Hematopoietic multipotent progenitor cell (in vitro differentiated cells): Measurements from ENCODE around the gene POLG2. TPM values are rescaled to one million over a fixed set of nuclear protein-coding genes. Genes with fewer than 3 reads are reported as not detected.
"Not testable (repeated sequence)": the region's sequence is repeated elsewhere in the genome, so short reads cannot be mapped to it uniquely, and the experiment has no call there.

Experiments
- DNase-seq, 3 donors: peaks; one replicate each; pipeline ENCODE4 v3.0.0-alpha.2; 2011 to 2015; ENCODE audit warnings: low read depth in 2 of 3, low spot score in 2 of 3
- total RNA-seq: library from RNA; depleted of rRNA; stranded (reverse); fragments of >200 nt; gene quantifications from one replicate; pipeline ENCODE4 v1.2.3, GENCODE V29; 2012

POLG2 gene
- total RNA-seq, 1 donor = 16.7 TPM

DNA sequence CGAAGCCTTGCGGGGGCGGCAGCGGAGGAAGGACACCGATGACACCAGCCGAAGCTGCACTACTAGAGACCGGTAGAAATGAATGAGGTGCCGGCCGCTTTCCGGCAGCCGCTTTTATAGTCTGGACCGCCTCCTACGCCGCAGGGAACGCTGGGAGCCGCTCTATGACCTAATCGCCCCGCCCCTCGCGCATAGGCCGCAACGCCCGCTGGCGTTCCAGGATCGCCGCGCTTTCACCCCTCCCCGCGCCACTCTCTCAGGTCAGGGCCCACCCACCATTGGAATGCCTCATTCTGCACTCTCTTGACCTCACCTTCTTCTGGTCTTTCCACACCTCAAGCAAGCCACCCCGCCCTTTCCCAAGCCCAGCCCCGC is 9.3 kb upstream of the POLG2 start, which contains the start of gene DDX5:
Gene DDX5 (minus strand): TSS at position 89 of the 375 bp plus-strand sequence. CDS start 170 bp downstream, outside the sequence.
- DNase-seq = peak; percentile 95 to 98 (median 97)

DNA sequence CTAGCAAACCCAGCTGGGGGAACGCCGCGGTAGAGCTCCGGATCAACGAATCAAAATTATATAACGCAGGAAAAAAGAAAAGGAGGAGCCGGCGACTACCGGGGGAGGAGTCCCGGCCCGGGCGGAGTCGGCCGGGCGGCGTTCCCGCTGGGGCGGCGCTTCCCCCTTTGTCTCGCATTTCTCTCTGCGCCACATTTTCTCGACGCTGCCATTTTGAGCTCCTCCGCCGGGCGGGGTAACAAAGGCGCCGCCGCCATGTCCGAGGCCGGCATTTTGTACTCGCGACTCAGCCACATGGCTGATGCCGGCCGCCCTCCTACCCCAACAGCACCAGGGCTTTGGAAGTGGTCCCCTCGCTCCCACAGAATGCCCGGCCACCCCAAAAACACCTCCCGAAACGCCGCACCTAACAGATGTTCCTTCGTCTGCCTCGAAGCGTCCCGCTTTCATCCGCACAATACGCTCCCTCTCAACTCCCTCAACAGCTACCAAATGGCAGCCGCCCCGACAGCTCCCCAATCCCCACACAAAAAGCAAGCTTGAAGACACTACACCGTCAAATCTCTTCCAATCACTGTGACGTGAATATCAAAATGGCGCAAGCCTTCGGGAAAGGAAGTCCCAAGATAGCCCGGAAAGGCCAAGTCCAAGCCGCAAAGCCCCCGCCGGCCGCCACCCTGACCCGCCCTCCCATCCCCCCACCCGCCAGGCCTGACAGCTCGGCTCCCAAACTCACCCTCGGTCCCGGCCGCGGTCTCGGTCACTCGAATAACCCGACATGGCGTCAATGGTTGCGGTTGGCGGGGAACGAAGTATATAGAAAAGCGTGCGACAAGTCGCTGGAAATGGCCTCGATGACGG is 8.7 kb upstream of the POLG2 start:
- DNase-seq = peak; percentile 73 to 92 (median 86)

DNA sequence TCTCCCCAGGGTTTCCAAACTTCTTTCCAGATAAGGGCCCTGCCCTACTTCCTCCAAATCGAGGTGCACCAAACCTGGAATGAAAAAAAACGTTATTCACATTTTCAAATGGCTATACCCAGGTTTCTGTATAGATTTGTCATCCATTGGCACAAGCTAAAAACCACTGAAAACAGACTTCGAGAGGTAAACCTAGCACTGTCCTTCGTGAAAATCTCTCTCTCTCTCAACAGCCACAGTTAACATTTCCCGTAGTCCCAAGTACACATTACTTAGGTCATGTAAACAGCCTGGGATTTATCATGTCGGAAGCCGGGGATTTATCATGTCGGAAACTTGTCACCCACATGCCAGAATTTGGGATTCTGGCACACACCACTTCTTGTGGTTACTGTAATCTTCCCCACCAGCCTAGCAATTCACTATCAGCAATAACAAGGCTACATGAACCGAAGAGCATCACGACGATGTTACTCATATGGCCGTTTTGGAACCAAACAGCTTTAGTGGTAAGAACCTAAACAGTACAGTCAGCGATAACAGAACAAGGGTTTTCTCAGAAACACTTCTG is 8.0 kb upstream of the POLG2 start:
- DNase-seq = no peak

DNA sequence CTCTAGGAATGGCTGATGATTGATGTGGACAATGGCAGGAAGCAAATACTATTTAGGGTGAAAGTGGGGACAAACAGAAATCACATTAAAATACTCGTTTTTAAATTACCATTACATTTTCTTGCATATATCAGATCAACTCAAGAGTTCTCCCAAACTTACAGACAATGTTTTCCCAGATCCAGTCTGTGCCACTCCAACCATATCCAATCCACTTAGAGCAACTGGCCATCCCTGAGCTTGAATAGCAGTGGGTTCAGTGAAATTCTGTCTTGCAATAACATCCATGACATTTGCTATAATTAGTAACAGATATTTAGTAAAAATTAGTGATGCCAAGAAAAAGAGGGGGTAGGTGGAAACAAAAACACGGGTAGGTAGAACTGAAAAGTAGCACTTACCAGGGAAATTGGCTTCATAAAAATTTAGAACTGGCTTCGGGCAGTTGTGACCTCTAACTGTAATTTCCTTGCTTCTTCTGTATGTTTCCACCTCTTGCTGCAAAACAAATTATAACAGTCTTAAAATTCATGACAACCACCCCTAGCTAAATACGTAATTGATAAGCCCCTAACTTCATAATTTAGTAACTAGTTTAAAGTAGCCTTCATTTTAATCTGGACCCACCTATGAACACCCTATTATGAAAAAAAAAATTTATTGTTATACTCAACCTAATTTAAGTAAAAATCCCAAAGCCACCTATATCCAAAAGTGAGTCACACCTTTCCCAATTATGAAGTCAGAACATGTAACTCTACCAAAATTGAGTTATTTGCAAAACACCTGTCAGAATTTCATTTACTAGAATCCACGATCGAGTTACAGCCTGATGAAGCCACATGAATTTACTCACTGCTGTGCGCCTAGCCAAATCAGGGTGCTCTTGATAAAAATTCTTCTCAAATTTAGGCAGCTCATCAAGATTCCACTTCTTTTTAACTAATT is 7.2 kb upstream of the POLG2 start:
- peak in 1 of 3 donors; percentile 6 for DNase-seq

DNA sequence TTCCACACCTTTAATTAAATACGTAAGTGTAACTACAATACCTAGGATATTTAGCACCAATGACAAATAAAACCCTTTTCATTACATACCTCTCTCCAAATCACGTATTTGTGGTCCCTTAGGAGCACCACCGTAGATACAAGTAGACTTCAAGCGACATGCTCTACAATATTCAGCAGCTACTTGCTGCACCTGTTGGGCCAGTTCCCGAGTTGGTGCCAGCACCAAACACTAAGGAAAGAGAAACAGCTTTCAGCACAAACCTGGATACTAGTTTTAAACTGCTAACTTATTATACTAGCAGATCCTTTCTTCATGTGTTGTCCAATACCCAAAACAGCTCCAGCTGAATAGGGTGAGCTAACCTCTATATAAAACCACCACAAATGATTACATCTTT is 6.5 kb upstream of the POLG2 start:
- DNase-seq = no peak

DNA sequence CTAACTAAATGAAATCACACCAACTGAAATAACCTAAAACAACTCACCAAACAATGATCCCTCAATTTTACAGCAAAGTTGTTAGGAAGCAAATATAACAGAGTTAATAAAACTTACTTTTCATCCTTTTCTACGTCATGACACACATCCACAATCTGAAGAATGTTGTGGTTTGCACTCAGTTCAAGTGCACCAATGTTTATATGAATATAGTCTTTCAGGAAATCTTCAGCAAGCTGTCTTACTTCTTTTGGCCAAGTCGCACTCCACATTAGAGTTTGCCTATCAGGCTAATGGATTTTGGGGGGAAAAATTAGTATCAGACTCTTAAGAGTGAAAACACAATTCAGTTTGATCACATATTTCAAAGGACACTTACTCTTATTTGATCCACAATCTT is 6.0 kb upstream of the POLG2 start:
- DNase-seq = no peak

DNA sequence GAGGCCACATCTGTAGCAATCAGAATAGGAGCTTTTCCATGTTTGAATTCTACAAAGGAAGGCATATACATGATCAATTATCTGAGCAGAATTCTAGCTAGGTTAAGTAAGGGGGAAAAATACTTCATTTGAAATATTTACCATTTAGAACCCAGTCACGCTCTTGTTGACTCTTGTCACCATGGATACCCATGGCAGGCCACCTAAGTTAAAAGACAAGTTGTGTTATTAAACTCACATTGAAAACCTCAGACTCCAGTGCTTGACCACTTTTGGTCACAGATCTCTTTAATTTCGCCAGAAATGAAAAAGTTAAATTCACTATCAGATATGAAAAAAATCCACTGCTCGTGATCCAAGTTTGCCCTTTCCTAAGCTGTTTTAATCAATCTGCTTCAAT is 5.2 kb upstream of the POLG2 start:
- no peak for DNase-seq

DNA sequence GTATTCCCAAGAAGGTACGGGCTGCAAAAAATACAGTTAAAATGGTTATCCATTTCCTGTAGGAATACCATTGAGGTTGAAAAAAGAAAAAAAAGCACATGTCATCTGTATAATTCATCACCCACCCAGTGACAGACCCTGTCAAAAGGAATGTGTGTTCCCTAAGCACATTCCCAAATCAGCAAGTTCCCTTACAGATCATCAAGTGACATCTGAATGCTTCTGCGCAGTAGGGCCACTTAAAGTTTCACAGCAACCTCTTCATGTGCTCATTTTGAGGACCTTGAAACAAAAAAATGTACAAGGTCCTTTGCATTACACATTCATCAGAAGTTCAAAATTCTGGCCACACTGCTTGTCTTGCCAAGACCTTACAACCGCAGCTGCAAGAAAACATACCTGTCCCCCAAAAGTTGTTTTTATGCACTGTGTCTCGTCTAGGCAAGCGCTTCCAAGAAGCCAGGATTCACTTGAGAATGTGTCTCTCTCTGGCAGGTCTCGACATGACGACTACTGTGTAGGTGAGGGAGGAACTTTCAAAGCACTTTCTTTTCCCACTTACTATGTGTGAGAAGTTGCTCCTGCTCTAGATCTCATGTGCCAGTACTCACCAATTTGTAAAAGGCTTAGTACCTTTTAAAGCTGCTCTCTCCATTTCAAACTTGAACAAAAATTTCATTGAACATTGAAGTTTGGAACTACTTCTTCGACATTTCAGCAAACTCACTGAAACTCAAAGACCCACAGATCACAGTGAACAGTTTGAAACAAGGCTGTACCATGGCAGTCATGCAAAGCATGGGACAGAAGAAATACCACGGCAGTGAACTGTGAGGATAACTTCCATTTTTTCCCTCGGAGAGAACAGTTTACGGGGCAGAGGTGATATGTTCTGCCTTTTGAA is 4.3 kb upstream of the POLG2 start:
- peak in 1 of 3 donors; percentile 25 for DNase-seq

DNA sequence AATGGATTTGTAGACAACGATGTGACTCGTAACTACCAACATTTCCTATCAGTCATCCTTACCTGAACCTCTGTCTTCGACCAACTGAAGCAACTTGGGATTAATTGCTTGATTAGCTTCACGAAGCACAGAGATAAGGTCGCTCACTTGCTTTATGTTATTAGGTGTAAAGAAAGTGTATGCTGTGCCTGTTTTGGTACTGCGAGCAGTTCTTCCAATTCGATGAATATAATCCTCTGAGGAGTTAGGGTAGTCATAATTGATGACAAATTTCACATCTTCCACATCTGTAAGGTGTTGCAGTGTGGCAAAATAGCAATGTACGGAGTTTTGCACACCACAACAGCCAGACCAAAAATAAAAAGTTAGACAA is 3.6 kb upstream of the POLG2 start:
- DNase-seq = peak in 1 of 3 donors; percentile 32

DNA sequence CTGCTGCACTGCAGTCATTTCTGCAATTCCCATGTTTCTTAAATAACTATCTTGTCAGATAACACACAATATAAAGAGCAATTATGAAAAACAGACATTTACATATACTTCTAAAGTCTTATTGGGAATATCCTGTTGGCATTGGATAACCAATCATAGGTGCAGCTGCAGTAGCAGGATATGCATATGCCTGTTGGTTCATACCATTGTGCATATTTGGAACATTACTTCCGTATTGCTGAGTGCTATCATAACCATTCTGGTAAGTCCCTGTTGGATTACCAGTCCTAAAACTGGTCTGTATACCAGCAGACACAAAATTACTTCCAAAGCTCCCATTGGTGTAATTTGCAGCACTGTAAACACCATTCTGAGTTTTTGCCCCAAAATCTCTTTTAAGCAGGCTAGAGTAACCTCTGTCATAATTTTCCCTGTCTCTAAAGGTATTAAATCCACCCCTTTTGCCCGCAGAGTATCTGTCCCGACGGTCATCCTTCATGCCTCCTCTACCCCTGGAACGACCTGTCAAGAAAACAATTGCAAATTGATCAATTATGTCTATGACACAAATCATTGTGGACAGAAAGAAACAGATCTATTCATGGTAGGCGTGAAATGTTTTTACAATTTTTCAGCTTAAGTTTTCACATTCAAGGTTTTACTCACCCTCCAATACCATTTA is 3.1 kb upstream of the POLG2 start:
- DNase-seq = peak in 1 of 3 donors; percentile 42

DNA sequence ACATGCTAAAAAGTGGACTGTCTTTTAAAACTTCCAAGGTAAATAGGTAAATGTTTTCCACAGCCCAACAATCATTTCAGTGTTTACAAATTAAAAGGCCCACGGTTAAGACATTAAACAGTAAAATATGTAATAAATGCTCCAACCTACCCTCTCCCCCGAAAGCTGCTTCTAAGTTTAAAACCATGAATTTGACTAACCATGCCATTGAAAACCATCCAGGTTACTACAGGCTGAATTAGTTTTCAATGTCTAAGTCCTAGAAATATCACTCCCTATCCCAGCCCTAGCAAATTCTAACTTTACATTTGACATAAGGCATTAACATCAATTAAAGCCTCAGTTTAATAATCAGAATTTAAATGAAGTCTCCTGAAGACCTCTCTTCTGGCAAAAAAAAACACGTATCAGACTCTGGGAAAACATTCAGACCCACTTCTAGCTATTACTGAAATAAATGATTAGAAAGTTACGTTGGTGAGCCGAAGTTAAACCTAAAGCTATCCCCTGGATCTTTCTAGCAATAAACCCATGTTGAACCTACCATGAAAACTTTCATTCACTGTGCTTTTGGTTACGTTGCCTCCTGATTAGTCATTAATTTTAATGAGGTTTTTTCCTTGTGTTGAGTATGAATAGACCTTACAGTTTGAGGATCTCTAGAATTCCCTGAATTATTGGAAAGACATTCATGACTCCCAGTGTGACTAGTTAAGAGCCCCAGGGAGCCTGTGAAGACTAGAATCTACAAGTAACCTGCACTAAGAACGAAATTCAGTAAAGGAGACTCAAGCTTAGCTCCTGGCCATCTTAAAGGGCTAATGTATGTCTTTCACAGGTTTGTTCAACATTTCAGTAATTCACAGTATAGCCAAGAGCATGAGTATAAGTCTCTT is 1.7 kb upstream of the POLG2 start:
- peak in 1 of 3 donors; percentile 63 for DNase-seq

DNA sequence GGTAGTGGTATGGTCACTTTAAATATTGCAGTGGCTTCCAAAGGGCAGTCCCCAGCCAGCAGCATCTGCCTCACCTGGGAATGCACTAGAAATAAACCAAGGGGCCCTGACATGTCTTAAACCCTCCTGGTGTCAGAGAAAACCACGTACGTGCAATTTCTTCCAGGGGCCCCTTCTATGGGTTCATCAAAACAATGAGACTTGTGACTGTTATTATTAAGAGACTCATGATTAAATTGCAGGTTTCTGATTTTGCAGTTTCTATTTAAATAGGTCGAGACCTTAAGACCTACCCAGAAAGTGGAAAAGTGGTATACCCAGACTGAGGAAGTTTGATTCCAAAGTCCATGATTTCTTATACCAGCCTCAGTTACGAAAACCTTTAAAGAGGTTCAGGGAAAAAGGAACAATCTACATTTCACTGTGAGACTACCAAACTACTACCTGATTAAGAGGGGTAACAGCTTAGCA is 746 bp upstream of the POLG2 start:
- DNase-seq = no peak

DNA sequence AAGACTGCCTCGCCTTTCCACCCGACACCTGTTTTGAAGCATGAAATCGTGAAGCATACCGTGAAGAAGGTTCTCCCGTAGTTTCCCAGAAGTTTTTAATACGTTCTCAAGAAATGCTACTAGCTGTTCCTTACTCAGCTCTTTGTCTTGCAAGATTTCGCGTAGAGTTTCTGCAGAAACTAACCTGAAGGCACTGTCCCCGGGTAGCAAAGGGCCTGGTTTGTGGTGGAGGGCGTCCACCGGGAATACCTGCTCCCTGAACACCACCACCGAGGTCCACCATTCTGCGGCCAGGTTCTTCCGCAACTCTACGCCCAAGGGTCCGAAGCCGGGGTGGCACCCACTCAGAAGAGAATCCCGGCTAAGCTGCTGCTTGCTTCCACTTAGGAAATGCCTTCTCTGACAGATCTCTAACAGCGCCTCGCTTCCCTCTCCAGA is 487 bp downstream of the POLG2 start:
- DNase-seq = no peak

DNA sequence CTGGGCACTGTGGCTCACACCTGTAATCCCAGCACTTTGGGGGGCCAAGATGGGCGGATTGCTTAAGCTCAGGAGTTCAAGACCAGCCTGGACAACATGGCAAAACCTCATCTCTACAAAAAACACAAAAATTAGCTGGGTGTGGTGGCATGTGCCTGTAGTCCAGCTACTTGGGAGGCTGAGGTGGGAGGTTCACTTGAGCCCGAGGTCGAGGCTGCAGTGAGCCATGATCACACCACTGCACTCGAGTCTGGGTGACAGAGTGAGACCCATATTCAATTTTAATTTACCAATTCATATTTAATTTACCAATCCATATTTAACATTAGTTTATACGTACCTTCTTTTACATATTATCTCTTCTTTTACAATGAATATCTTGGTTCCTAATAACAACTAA is 1.6 kb downstream of the POLG2 start:
- not testable (repeated sequence) for DNase-seq

DNA sequence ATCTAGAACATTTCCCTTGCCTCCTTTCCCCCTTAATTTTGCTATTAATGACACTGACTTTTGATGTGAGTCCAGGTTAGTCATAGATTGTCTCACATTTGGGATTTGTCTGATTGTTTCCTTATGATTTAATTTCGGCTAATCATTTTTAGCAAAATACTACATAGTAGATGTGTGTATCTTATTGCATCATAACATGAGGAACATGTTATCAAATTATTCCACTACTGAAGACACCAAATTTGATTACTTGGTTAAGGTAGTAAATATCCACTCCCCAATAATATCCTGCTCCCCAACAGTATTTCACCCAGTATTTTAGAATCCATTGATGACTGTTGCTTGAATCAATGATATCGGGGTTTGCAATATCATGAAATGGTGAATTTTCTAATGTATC is 2.7 kb downstream of the POLG2 start:
- no peak for DNase-seq

DNA sequence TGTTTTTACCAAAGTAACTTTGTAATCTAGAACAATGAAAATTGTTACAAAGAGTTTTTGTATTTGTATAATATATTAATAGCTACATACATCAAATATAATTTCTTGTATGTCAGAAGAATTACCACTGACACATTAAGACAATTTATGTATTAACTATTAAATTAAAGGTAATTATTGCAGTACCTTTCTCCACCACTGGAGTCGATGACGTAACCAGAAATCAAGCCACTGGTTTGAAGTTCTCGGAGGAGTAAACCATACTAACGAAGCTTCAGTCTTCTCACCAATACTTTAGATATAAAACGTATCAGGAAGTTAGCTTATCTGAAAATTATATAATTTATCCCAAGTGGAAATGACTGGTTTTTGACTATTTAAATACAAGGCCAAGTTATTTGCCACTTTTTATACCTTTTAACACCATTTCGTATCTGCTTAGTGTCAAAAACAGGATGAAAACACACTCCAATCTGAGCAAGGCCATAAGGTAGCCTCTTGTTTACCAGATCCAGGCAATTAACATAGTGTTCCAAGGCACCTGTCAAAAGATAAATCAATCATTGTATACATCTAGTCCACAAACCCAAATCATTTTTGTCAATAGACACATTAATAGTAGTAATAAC is 4.3 kb downstream of the POLG2 start:
- peak in 2 of 3 donors; percentile 39 to 63 for DNase-seq

DNA sequence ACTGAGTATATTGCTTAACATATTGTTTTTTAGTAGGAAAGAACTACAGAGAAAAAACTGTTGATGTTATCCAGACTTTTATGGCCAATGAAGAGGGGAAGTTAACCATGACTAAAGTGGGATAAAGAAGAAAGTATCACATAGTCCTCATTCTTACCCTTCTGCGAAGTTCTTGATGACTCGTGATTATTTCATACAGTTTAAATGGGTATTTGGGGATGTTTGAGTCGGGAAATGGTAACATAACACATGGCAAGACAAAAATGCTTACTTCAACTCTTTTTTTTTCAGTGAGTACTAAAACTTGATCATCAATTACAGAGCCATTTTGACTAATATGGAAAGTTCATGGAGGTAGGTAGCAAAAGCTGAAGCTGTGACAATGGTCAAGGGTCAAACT is 4.9 kb downstream of the POLG2 start:
- no peak for DNase-seq
